ENCODE results near the gene PLEKHM3. TPM values are rescaled to one million over a fixed set of nuclear protein-coding genes. Genes with fewer than 3 reads are reported as not detected.

PLEKHM3 gene
- total RNA-seq, 3 donors from 2014 or later (not counting 1 experiment from before 2014, with no cell fraction given): 21.7 to 27.7 (median 26.3) TPM

DNA sequence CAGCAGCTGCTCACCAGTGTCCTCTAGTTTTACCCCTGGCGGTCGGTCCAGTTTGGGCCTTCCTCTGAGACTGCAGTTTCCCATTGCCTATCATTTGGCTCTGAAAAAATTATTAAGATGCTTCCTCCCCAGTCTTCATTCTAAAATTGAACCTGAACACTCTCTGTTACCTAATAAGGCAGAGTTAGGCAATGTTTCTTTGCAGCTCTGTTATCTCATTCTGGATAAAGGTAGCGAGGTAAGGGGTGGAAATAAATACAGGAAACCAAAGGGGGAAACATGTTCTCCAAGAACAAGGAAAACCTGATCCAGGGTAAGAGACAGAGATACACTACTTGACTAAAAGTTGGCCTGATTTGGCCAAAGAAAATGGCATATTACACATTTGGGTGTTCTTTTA lies 164.6 kb downstream of the PLEKHM3 start:
- Histone ChIP-seq H3K4me1 (ENCODE audit: control insufficient read depth, insufficient read depth, low read length) (no peaks in the 10 kb centered on the region), H3K36me3 (ENCODE audit: control insufficient read depth, insufficient read depth, low read length) (peaks cover 14% of the 10 kb centered on the region), H3K27me3 (ENCODE audit: control insufficient read depth, insufficient read depth, low read length) (no peaks in the 10 kb centered on the region), H3K9me3 (ENCODE audit: control insufficient read depth, insufficient read depth, low read length) (no peaks in the 10 kb centered on the region), H3K27ac (ENCODE audit: low read length) (no peak overlapping the region), H3K4me3 (ENCODE audit: low read length) (no peak overlapping the region)
- Mint-ChIP-seq H3K27me3 (ENCODE audit: low read depth in 2 of 2) (no peaks in the 10 kb centered on the region), H3K27ac (no peak overlapping the region), H3K4me1 (no peaks in the 10 kb centered on the region), H3K36me3 (peaks cover 10% of the 10 kb centered on the region), H3K4me3 (no peak overlapping the region), H3K9me3 (no peaks in the 10 kb centered on the region)
- TF ChIP-seq, protein P1, sequence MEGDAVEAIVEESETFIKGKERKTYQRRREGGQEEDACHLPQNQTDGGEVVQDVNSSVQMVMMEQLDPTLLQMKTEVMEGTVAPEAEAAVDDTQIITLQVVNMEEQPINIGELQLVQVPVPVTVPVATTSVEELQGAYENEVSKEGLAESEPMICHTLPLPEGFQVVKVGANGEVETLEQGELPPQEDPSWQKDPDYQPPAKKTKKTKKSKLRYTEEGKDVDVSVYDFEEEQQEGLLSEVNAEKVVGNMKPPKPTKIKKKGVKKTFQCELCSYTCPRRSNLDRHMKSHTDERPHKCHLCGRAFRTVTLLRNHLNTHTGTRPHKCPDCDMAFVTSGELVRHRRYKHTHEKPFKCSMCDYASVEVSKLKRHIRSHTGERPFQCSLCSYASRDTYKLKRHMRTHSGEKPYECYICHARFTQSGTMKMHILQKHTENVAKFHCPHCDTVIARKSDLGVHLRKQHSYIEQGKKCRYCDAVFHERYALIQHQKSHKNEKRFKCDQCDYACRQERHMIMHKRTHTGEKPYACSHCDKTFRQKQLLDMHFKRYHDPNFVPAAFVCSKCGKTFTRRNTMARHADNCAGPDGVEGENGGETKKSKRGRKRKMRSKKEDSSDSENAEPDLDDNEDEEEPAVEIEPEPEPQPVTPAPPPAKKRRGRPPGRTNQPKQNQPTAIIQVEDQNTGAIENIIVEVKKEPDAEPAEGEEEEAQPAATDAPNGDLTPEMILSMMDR (IDR thresholded peaks at IDR 0.05): no peak
- intact Hi-C loops (cut with micrococcal nuclease): no loop called here
- ATAC-seq (no peak), DNase-seq (no peak)
- 93% methylated on average over 3 of the region's 3 CpGs for WGBS (ENCODE audit: insufficient coverage)

DNA sequence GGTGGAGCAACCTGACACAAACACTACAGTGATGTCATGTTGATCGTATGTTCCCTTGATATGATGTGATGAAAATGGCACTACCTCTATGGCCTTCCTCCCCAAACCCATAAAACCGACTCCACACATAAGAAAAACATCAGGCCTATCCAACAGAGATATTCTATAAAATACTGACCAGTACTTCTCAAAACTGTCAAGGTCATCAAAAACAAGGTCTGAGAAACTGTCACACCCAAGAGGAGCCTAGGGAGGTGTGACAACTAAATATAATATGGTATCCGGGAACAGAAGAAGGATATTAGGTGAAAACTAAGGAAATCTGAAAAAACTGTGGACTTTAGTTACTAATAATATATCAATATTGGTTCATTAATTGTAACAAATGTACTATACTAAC lies 169.7 kb downstream of the PLEKHM3 start:
- intact Hi-C loops (cut with micrococcal nuclease): no loop called here
- Mint-ChIP-seq H3K27ac (no peak overlapping the region), H3K4me1 (no peaks in the 10 kb centered on the region), H3K9me3 (no peaks in the 10 kb centered on the region), H3K36me3 (peaks cover 5% of the 10 kb centered on the region), H3K4me3 (no peak overlapping the region), H3K27me3 (ENCODE audit: low read depth in 2 of 2) (no peaks in the 10 kb centered on the region)
- 100% methylated on average over 1 of the region's 3 CpGs for WGBS (ENCODE audit: insufficient coverage)
- no peaks in the 10 kb centered on the region for H3K27me3 ChIP-seq (ENCODE audit: control insufficient read depth, insufficient read depth, low read length)
- no peak overlapping the region for H3K4me3 ChIP-seq (ENCODE audit: low read length)
- H3K36me3 ChIP-seq (ENCODE audit: control insufficient read depth, insufficient read depth, low read length): peaks cover 8% of the 10 kb centered on the region
- ATAC-seq: no peak
- H3K27ac ChIP-seq (ENCODE audit: low read length): no peak overlapping the region
- DNase-seq: no peak
- H3K4me1 ChIP-seq (ENCODE audit: control insufficient read depth, insufficient read depth, low read length): no peaks in the 10 kb centered on the region
- no peaks in the 10 kb centered on the region for H3K9me3 ChIP-seq (ENCODE audit: control insufficient read depth, insufficient read depth, low read length)
- TF ChIP-seq, protein P1 (IDR thresholded peaks at IDR 0.05): no peak

DNA sequence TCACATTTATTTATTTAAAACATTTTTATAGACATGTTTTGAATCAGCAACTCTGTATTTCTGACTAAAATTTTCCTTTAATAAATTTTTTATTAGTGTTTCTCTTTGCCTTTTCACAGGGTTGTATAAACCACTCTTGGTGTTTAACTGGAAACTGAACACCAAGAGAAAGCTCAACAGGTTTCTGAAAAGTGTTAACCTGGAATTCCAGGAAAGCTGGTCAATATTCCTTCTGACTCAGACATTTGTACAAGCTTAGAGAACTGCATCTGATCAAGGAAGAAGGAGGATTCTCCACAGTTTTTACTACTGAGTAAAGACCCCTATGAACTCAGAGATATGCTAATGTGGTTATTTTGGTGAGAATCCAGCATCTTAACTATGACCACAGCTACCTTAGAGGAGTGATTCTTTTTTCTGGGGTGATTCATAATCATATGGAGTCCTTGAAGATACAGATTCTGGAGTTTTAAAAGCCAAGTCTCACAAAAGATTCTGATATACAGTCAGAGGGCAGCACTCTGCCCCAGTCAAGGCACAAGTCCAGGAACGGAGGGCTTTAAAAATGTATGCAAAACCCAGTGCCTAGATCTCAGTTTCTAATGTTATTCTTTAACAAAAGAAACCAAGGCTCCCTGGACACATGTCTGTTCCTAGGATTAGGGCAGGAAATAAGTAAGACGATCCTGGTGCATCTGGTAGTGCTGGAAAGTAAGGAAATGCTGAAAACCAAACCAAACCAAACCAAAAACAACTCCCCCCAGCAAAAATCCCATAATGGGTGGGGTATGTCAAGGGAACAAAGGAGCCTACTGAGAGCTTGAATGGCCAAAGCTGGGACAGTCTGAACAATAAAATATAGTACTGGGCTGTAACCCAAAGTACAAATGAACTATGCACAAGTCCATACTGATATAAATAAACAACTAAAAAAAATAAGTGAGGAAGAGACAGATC lies 170.6 kb downstream of the PLEKHM3 start:
- Mint-ChIP-seq H3K9me3 (no peaks in the 10 kb centered on the region), H3K36me3 (no peaks in the 10 kb centered on the region), H3K27me3 (ENCODE audit: low read depth in 2 of 2) (no peaks in the 10 kb centered on the region), H3K4me3 (no peak overlapping the region), H3K4me1 (peaks cover 0 to 1% of the 10 kb centered on the region in 2 donors), H3K27ac (no peak overlapping the region)
- WGBS (ENCODE audit: insufficient coverage): 92% methylated on average over 1 of the region's 2 CpGs
- ATAC-seq (no peak), DNase-seq (no peak)
- Histone ChIP-seq H3K4me1 (ENCODE audit: control insufficient read depth, insufficient read depth, low read length) (no peaks in the 10 kb centered on the region), H3K9me3 (ENCODE audit: control insufficient read depth, insufficient read depth, low read length) (no peaks in the 10 kb centered on the region), H3K27ac (ENCODE audit: low read length) (no peak overlapping the region), H3K4me3 (ENCODE audit: low read length) (no peak overlapping the region), H3K27me3 (ENCODE audit: control insufficient read depth, insufficient read depth, low read length) (no peaks in the 10 kb centered on the region), H3K36me3 (ENCODE audit: control insufficient read depth, insufficient read depth, low read length) (peaks cover under 1% of the 10 kb centered on the region)
- intact Hi-C loops (cut with micrococcal nuclease): no loop called here
- TF ChIP-seq, protein P1 (IDR thresholded peaks at IDR 0.05): no peak

Measured in natural killer cell (primary cell).